Esophagus squamous epithelium (tissue), 5 donors: ENCODE data around the gene SMAD5. TPM values are rescaled to one million over a fixed set of nuclear protein-coding genes. Genes with fewer than 3 reads are reported as not detected.

Experiments
- DNase-seq: peaks from one replicate; lab custom pipeline; 2025; lab: John Stamatoyannopoulos, UW
- H3K27ac ChIP-seq, 4 donors: fragments of 200-600 bp; sonication (generic); one replicate each; pipeline ENCODE4 v1.5.1; 2016 to 2019; ENCODE audit warnings: mild to moderate bottlenecking in 1 of 4
- H3K27me3 ChIP-seq, 4 donors: fragments of 200-600 bp; sonication (generic); 1 replicate in 3 of 4; 2 replicates in 1 of 4; pipeline versions ENCODE4 v1.5.1 to v1.6.0; 2017 to 2021; ENCODE audit warnings: antibody characterized with exemption in 1 of 4
- H3K36me3 ChIP-seq, 3 donors: fragments of 200-600 bp; sonication (generic); one replicate each; pipeline ENCODE4 v1.5.1; 2016 to 2019
- H3K4me1 ChIP-seq, 3 donors: fragments of 200-600 bp; sonication (generic); one replicate each; pipeline ENCODE4 v1.5.1; 2017 to 2019
- H3K4me3 ChIP-seq, 4 donors: fragments of 200-600 bp; sonication (generic); 1 replicate in 3 of 4; 2 replicates in 1 of 4; pipeline ENCODE4 v1.5.1; 2016 to 2019; ENCODE audit warnings: mild to moderate bottlenecking in 2 of 4, moderate library complexity in 1 of 4
- H3K9me3 ChIP-seq, 3 donors: fragments of 200-600 bp; sonication (generic); one replicate each; pipeline ENCODE4 v1.5.1; 2016 to 2019
- CTCF ChIP-seq, 6 experiments: fragments of 450-650 bp in 4 of 6; fragments of 200-600 bp in 2 of 6; sonication (generic) in 2 of 6; IDR thresholded peaks; one replicate each; pipeline ENCODE4 v1.5.1; 2016 to 2019; ENCODE audit warnings: antibody characterized with exemption in 6 of 6, mild to moderate bottlenecking in 4 of 6, moderate library complexity in 4 of 6
- POLR2A ChIP-seq, 4 donors: fragments of 450-650 bp; IDR thresholded peaks; one replicate each; pipeline ENCODE4 v1.6.1; 2017; ENCODE audit warnings: antibody characterized with exemption in 4 of 4, mild to moderate bottlenecking in 4 of 4, moderate library complexity in 3 of 4
- WGBS, 2 donors: methylation state at CpG; one replicate each; pipeline ENCODE4 v1.1.5; 2018; 5-methylcytosine and 5-hydroxymethylcytosine counted together
- intact Hi-C: fragments of 100-400 bp; cut with DNase I; formaldehyde crosslinking; loops from one replicate; pipeline ENCODE4 v1.15.0; 2022
- total RNA-seq, 4 donors: library from RNA; depleted of rRNA; stranded (reverse); fragments of >200 nt; gene quantifications; one replicate each; pipeline ENCODE4 v1.1.0, GENCODE V29; 2016
- donor health status: DM: yes; HTN: yes; CAD: no.

Gene SMAD5
- total RNA-seq, 4 donors from 2014 or later = 32.0 to 49.6 (median 38.1) TPM

GRCh38 chr5:136089791-136090190 lies 42.9 kb upstream of the SMAD5 start:
- TF ChIP-seq POLR2A (IDR thresholded peaks at IDR 0.05) (no peak), CTCF (IDR thresholded peaks at IDR 0.05) (no peak)
- DNase-seq = no peak
- Histone ChIP-seq H3K4me1 (peaks cover 0 to 36% (median 9%) of the 10 kb centered on the region in 3 donors), H3K4me3 (no peak overlapping the region), H3K9me3 (no peaks in the 10 kb centered on the region), H3K27ac (no peak overlapping the region), H3K27me3 (no peaks in the 10 kb centered on the region), H3K36me3 (no peaks in the 10 kb centered on the region)
- intact Hi-C loops = no loop called here
- 74 to 80% methylated on average over 7 of the region's 7 CpGs for WGBS, 2 donors

- Histone ChIP-seq H3K4me1 (peaks cover 0 to 40% (median 9%) of the 10 kb centered on the region in 3 donors), H3K36me3 (no peaks in the 10 kb centered on the region), H3K4me3 (no peak overlapping the region), H3K27me3 (no peaks in the 10 kb centered on the region), H3K9me3 (no peaks in the 10 kb centered on the region), H3K27ac (no peak overlapping the region)
- intact Hi-C loops = no loop called here
- TF ChIP-seq CTCF (IDR thresholded peaks at IDR 0.05) = no peak
- DNase-seq = no peak
- WGBS, 2 donors = 87 to 94% methylated on average over 4 of the region's 4 CpGs
These were observed 42.3 kb upstream of the SMAD5 start for GRCh38 chr5:136090319-136090718.

GRCh38 chr5:136094189-136094912 lies 38.3 kb upstream of the SMAD5 start:
- Histone ChIP-seq H3K4me1 (peaks cover 0 to 30% (median 4%) of the 10 kb centered on the region in 3 donors), H3K27ac (no peak overlapping the region), H3K9me3 (no peaks in the 10 kb centered on the region), H3K4me3 (no peak overlapping the region), H3K36me3 (no peaks in the 10 kb centered on the region), H3K27me3 (no peaks in the 10 kb centered on the region)
- 63 to 75% methylated on average over 3 of the region's 3 CpGs for WGBS, 2 donors
- DNase-seq = no peak
- TF ChIP-seq CTCF (IDR thresholded peaks at IDR 0.05) (no peak), POLR2A (IDR thresholded peaks at IDR 0.05) (no peak)
- intact Hi-C loops = no loop called here

GRCh38 chr5:136094913-136095641 lies 37.6 kb upstream of the SMAD5 start:
- Histone ChIP-seq H3K4me3 (no peak overlapping the region), H3K27me3 (no peaks in the 10 kb centered on the region), H3K9me3 (no peaks in the 10 kb centered on the region), H3K27ac (no peak overlapping the region), H3K4me1 (peaks cover 0 to 23% (median 4%) of the 10 kb centered on the region in 3 donors), H3K36me3 (no peaks in the 10 kb centered on the region)
- intact Hi-C loops = no loop called here
- WGBS, 2 donors = 68 to 82% methylated on average over 8 of the region's 8 CpGs
- no peak for DNase-seq
- TF ChIP-seq POLR2A (IDR thresholded peaks at IDR 0.05) (no peak), CTCF (IDR thresholded peaks at IDR 0.05) (no peak)

GRCh38 chr5:136098176-136098575 lies 34.5 kb upstream of the SMAD5 start:
- TF ChIP-seq POLR2A (IDR thresholded peaks at IDR 0.05) (no peak), CTCF (IDR thresholded peaks at IDR 0.05) (no peak)
- intact Hi-C loops = no loop called here
- Histone ChIP-seq H3K27ac (no peak overlapping the region), H3K27me3 (no peaks in the 10 kb centered on the region), H3K36me3 (no peaks in the 10 kb centered on the region), H3K4me3 (no peak overlapping the region), H3K4me1 (peaks cover 0 to 23% (median 4%) of the 10 kb centered on the region in 3 donors), H3K9me3 (no peaks in the 10 kb centered on the region)
- WGBS, 2 donors = 70 to 74% methylated on average over 4 of the region's 4 CpGs
- no peak for DNase-seq
